ENCODE results near the gene ADAMTS2.

DNA sequence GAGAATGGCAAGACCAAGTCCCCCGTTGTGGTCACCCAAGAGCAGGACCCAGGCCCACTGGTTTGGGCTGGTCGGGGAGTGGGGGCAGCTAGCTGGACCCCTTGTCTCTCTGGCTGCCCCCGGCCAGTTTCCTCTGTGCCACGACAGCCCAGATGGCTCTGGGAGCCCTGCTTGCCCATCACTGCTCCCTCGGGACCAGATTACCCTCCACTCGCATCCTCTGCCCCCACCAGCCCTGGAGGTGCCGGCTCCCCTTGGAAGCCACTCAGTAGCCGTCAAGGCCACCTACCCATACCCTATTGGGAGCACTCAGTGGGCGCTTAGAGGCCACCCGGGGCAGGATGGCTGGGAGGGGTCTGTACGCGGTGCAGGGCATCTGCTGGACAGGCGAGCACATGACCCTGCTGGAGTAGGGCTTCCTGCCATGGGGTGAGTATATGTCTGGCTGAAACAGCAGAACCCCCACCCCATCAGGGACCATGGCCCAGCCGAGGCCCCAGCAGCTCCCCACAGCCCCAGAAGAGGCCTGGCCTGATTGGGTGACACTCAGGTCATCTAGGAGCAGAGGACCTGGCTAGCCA lies 215.1 kb downstream of the ADAMTS2 start:
- TF ChIP-seq, protein P1, sequence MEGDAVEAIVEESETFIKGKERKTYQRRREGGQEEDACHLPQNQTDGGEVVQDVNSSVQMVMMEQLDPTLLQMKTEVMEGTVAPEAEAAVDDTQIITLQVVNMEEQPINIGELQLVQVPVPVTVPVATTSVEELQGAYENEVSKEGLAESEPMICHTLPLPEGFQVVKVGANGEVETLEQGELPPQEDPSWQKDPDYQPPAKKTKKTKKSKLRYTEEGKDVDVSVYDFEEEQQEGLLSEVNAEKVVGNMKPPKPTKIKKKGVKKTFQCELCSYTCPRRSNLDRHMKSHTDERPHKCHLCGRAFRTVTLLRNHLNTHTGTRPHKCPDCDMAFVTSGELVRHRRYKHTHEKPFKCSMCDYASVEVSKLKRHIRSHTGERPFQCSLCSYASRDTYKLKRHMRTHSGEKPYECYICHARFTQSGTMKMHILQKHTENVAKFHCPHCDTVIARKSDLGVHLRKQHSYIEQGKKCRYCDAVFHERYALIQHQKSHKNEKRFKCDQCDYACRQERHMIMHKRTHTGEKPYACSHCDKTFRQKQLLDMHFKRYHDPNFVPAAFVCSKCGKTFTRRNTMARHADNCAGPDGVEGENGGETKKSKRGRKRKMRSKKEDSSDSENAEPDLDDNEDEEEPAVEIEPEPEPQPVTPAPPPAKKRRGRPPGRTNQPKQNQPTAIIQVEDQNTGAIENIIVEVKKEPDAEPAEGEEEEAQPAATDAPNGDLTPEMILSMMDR (IDR thresholded peaks at IDR 0.05), result no peak
- no peak for TF ChIP-seq POLR2A (IDR thresholded peaks at IDR 0.05)
